GM19395 (cell line): Measurements from ENCODE around the gene RYR2.
A peak's percentile ranks its signal among the peaks of the same experiment; 100 is the strongest.

Experiments
- ATAC-seq: cut with Tn5 transposase; IDR thresholded peaks from one replicate; pipeline ENCODE4 v1.9.1; 2021; ENCODE audit warnings: mild to moderate bottlenecking, moderate library complexity; ENCODE audit not compliant: unreplicated experiment

Gene RYR2

GRCh38 chr1:237031480-237031879 lies 10.5 kb upstream of the RYR2 start:
- ATAC-seq, result no peak

DNA sequence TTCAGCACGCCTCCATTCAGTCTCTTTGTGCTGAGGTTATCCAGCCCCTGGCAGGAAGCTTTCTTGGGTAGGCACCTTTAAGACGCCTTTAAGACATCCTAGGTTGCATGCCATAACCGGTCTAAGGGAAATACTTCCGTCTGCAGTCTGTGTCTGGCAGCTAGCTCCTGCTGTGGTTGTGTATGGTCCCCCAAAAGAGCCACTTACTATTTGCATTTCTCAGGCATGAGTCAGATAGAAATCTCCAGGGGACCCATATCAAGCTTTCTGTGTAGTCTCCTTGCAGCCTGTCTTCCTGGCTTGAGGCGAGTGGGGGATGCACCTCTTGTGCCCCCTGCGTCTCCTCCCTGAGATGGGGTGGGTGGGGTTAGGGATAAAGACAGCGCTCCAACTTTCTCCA lies 10.0 kb upstream of the RYR2 start:
- peak; percentile 93 for ATAC-seq

DNA sequence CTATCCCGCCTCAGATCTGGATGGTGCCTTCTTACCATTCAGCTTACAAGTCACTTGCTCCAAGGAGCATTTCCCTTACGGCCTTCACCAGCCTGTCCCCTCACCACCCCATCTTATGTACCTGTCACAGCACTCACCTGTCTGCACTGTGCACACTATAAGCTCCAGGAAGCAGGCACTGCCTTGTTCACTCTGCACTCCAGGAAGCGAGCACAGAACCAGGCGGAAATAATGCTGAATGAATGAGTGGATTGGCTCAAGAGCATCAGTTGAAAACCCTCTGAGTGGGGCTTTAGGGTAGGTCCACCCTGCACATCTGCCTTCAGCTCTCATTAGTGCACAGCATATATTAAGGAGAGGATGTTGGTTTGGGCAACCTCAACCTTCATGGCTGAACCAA lies 8.9 kb upstream of the RYR2 start:
- no peak for ATAC-seq

DNA sequence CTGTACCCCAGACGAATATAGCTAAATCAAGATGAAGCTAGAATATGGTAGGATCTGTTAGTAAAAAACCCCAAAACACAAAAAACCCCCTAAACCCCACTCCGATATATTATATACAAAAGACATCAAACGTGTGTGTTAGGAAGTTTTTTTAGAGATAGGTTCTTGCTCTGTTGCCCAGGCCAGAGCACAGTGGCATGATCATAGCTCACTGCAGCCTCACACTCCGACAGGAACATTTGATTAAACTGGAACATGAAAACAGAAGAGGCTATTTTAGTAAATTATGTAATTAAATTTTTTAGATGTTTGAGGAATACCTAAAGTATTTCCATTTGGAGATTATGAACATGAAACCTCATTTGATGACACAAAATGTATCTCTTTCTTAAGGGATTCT lies 8.2 kb upstream of the RYR2 start:
- no peak for ATAC-seq

DNA sequence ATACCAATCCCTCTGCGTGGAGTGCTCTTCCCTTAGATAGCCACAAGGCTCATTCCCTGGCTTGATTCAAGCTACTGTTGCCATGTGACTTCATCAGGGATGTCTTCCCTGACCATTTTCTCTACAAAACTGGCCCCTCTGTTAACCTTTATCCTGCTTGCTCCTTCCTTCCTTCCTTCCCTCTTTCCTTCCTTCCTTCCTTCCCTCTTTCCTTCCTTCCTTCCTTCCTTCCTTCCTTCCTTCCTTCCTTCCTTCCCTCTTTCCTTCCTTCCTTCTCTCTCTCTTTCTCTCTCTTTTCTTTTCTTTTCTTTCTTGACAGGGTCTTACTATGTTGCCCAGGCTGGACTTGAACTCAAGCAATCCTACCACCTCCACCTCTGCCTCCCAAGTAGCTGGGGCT lies 6.2 kb upstream of the RYR2 start:
- ATAC-seq, result no peak

GRCh38 chr1:237038211-237038610 lies 3.8 kb upstream of the RYR2 start:
- ATAC-seq, result no peak

- no peak for ATAC-seq
Measured at GRCh38 chr1:237040823-237041222, 1.2 kb upstream of the RYR2 start.

DNA sequence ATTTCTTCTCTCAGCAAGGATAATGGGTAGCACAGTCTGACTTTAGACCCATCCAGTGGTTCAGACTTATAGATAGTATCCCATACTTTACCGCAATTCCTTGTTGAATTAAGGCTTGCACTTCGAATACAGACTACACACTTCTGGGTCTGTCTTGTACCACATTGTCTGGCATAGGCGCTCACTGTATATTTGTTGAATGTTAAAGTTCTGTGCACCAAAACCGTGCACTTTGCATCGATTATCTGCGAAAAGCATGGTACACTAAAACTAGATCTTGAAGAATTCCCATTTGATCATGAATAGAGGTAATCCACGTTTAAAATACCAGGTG lies 556 bp upstream of the RYR2 start:
- ATAC-seq, result no peak

DNA sequence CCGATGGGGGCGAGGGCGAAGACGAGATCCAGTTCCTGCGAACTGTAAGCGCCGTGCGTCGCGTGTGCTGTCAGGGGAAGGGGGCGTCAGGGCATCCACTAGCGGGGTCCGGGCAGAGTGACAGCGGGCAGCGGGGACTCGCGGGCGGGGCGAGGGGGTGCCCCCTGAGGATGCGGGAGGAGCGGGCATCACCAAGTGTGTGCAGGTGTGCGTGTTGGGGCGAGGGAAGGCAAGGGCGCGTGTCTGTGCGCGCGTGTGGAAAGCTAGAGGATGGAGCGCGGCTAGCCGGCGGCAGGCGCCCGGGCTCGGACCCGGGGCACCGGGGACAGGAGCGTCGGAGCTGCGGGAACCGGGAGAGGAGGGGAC lies 525 bp downstream of the RYR2 start:
- ATAC-seq, result no peak

- no peak for ATAC-seq
Measured at GRCh38 chr1:237042892-237043576, 1.1 kb downstream of the RYR2 start.

DNA sequence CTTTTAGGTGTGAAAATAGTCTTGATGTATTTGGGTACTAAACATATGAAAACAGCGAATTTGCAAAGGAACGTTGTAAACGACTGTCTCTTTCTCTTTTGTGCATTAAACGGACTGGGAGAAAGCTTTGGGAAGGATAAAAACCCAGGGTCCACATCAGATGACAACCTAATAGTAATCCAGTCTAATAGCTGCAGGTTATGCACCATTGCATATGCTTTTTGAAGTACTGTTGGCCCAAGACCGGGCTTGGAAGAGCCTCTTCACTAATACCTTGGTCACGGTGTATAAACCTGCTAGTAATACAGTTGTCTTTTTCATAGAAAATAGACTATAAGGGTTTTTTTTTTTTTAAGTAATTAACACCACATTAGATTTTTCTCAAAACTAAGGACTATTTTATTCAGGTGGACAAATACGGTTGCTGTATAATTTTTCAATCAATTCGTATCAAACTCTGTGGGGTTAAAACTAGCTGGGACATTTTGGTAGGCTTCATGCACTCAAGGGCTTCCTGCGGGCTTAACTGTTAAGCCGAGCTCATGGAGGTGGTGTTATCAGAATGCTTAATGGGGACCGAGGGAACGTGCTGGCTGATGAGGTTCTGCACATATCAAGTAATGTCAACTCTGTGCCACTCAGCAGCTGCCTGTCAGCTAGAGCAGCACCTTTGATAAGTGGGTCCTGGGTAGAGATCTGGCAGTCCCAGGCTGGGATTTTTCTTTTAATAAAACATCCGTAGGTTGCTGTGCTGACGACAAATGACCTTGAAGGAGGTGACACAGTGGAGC lies 2.1 kb downstream of the RYR2 start:
- ATAC-seq, result no peak

- ATAC-seq, result no peak
Measured at GRCh38 chr1:237045278-237046016, 3.5 kb downstream of the RYR2 start.

GRCh38 chr1:237048803-237049202 lies 6.8 kb downstream of the RYR2 start:
- no peak for ATAC-seq

DNA sequence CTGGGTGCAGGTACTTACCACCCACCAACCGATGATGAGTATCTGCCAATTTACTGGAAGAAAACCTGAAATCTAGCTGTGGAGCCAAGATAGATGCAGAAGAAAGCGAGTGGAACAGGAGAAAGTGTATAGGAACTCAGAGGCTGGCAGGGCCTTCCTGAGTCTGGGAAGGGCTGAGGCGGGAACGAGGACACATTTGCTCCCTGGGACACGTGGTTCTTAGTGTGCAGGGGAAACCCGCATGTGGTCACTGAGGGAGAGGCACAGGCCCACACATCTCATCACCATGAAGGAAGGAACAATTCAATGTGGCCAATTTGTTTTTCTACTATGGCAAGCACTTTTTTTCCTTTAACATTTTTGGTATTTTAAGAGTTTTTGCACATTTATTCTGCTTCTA lies 8.2 kb downstream of the RYR2 start:
- ATAC-seq, result no peak

DNA sequence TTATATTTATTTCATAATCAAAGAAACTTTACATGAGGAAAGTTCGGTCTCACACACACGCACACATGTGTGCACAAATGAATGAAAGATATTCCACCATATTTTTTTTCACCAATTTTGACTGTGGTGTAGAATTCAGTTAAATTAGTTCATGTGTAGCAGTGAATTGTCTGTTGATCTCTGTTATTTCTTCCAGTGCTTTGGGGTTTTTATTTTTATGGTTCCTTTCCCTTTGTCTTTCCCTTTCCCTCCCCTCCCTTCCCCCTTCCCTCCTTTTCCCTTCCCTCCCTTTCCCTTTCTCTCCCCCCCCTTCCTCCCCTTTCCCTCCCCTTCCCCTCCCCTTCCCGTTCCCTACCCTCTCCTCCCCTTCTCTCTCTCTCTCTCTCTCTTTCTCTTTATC lies 8.9 kb downstream of the RYR2 start:
- no peak for ATAC-seq

- no peak for ATAC-seq
Measured at GRCh38 chr1:237054313-237054712, 12.3 kb downstream of the RYR2 start.

- ATAC-seq, result no peak
Measured at GRCh38 chr1:237058470-237058869, 16.5 kb downstream of the RYR2 start.

DNA sequence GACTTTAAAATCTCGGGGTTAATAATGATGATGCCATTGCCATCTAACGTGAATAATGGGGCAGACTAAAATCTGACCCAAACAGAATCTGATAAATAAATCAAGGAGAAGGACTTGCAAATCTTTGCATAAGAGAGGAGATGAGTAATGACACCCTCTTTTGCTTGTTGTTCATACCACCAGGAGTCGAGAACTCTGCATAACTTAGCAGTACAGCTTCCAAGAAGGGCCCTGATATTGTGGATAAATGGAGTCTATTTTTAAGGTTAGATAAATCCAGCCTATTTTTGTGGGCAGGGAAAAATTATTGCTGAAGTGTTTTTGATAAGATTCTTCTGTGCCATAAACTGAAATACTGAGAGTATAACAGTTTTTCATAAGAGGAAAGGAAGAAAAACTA lies 17.3 kb downstream of the RYR2 start:
- ATAC-seq, result no peak

GRCh38 chr1:237062976-237063375 lies 21.0 kb downstream of the RYR2 start:
- ATAC-seq, result no peak

- no peak for ATAC-seq
Measured at GRCh38 chr1:237065903-237066302, 23.9 kb downstream of the RYR2 start.

- ATAC-seq, result no peak
Measured at GRCh38 chr1:237070519-237070918, 28.5 kb downstream of the RYR2 start.
